Osteoblast (primary cell): ENCODE results near the gene ZNF286A. TPM values are rescaled to one million over a fixed set of nuclear protein-coding genes. Genes with fewer than 3 reads are reported as not detected.
"Not testable (repeated sequence)": the region's sequence is repeated elsewhere in the genome, so short reads cannot be mapped to it uniquely, and the experiment has no call there.

Experiments
- DNase-seq: peaks from one replicate; pipeline ENCODE4 v3.0.0; 2011; ENCODE audit warnings: low spot score, mixed read lengths; ENCODE audit not compliant: insufficient read length; ENCODE audit errors: missing footprints
- H2AFZ ChIP-seq: 2 replicates; pipeline ENCODE4 v1.6.0; 2011; ENCODE audit warnings: mild to moderate bottlenecking, low read length
- H3K27ac ChIP-seq: 2 replicates; pipeline ENCODE4 v1.5.1; 2011; ENCODE audit warnings: mild to moderate bottlenecking, low read depth, low read length, moderate library complexity
- H3K27me3 ChIP-seq: 2 replicates; pipeline ENCODE4 v1.6.0; 2012; ENCODE audit warnings: mild to moderate bottlenecking, control low read depth, inconsistent platforms, low read length, moderate library complexity; ENCODE audit not compliant: insufficient read depth
- H3K36me3 ChIP-seq: 2 replicates; pipeline ENCODE4 v1.5.1; 2011; ENCODE audit warnings: mild to moderate bottlenecking, low read length, control low read depth, moderate library complexity; ENCODE audit not compliant: insufficient read depth
- H3K4me1 ChIP-seq: 2 replicates; pipeline ENCODE4 v1.5.1; 2011; ENCODE audit warnings: mild to moderate bottlenecking, low read length, control low read depth, moderate library complexity; ENCODE audit not compliant: insufficient read depth
- H3K4me2 ChIP-seq: 2 replicates; pipeline ENCODE4 v1.6.0; 2011; ENCODE audit warnings: mild to moderate bottlenecking, low read length; ENCODE audit not compliant: insufficient read depth
- H3K4me3 ChIP-seq: fragments of 200-600 bp; sonication (generic); 3 replicates; pipeline ENCODE4 v1.5.1; 2012; ENCODE audit warnings: mild to moderate bottlenecking, low read length, inconsistent platforms; ENCODE audit not compliant: insufficient read depth
- H3K79me2 ChIP-seq: 2 replicates; pipeline ENCODE4 v1.6.0; 2012; ENCODE audit warnings: mild to moderate bottlenecking, low read length, control low read depth, inconsistent platforms; ENCODE audit not compliant: insufficient read depth
- H3K9me3 ChIP-seq: 2 replicates; pipeline ENCODE4 v1.5.1; 2011; ENCODE audit warnings: low read depth, low read length, control low read depth
- H4K20me1 ChIP-seq: 2 replicates; pipeline ENCODE4 v1.6.0; 2012; ENCODE audit warnings: mild to moderate bottlenecking, low read length, control low read depth; ENCODE audit not compliant: insufficient read depth
- total RNA-seq: library from RNA; depleted of rRNA; stranded (reverse); fragments of >200 nt; gene quantifications from 2 replicates; pipeline ENCODE4 v1.2.3, GENCODE V29; 2012
- TF ChIP-seq, protein P1 (sequence below): IDR thresholded peaks from 2 replicates; pipeline ENCODE4 v1.5.1; 2011; ENCODE audit warnings: mild to moderate bottlenecking, low read depth, low read length, moderate library complexity; ENCODE audit errors: extremely low read depth

Gene ZNF286A
- total RNA-seq, 1 donor = 39.8 TPM

DNA sequence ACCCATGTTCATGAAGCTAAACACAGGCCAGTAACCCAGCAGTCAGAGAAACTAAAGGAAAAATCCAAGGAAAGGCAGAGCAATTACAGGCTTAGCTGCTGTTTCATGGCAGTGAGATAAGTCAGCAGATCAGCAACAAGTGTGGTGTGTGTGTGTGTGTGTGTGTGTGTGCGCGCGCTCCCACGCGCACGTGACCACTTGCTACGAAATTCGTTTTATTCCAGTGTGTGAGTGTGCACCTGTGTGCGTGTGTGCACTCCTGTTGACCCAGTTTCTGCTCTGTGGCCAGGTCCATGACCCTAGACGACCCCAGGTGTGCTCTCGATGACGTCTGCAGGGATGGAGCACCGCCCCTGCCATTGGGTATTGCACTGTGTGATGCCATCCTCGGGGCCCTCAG is 31.0 kb downstream of the ZNF286A start:
- not testable (repeated sequence) for H3K4me1 ChIP-seq, H3K4me3 ChIP-seq, H3K79me2 ChIP-seq, H4K20me1 ChIP-seq, DNase-seq, H3K27ac ChIP-seq, H3K9me3 ChIP-seq, H2AFZ ChIP-seq, H3K4me2 ChIP-seq, H3K36me3 ChIP-seq, H3K27me3 ChIP-seq

DNA sequence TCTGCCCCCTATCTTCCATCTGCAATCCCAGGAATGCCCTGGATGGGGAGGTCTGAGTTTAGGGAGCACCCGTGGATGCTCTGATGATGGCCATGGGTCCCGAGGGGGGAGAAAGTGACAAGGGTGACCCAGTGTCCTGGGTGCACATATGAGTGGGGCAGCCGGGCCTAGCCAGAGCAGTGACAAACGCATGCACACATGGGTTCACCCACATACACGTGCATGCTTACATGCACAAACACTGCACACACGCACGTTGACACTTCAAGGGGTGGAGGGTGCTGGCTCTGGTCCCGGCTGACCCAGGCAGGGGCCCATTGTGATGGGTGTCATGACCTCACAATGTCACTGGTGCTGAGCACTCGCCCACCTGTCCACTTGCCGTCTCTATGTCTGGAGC is 32.3 kb downstream of the ZNF286A start, which contains the start of gene TBC1D26:
Gene TBC1D26, plus strand, starts transcription at position 384 of the 400 bp plus-strand sequence. CDS start 3,066 bp downstream, outside the sequence.
- not testable (repeated sequence) for H3K4me2 ChIP-seq, DNase-seq, H3K9me3 ChIP-seq, H4K20me1 ChIP-seq, H3K79me2 ChIP-seq, H3K4me3 ChIP-seq, H3K27me3 ChIP-seq, H3K27ac ChIP-seq, H3K4me1 ChIP-seq, H3K36me3 ChIP-seq, H2AFZ ChIP-seq

DNA sequence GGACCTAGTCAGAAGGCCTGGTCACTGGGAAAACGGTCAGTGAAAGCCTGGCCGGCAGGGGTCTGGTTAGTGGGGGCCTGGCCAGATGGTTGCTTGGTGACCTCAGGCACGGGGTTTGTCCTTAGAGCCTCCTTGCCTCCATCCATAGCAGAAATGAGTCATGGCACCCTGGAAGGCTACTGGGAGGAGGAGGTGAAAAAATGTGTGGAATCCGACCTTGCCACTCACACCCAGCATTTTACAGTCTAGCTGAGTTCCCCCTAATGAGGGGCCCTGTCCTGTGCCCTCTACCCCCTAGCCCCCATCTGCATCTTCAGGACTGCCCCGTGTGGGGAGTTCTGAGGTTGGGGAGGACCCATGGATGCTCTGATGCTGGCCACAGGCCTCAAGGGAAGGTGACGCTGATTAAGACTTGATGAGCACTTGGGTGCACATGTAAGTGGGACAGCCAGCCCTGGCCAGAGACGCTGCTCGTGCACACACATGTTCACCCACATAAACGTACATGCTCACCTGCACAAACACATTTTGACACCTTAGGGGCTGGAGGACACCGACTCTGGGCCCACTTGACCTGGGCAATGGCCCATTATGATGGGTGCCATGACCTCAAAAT is 33.7 kb downstream of the ZNF286A start:
- H3K4me2 ChIP-seq, H3K4me3 ChIP-seq, H3K79me2 ChIP-seq, H3K27me3 ChIP-seq, H3K4me1 ChIP-seq, DNase-seq, H3K27ac ChIP-seq, H3K36me3 ChIP-seq, H2AFZ ChIP-seq, H3K9me3 ChIP-seq, H4K20me1 ChIP-seq: not testable (repeated sequence)

DNA sequence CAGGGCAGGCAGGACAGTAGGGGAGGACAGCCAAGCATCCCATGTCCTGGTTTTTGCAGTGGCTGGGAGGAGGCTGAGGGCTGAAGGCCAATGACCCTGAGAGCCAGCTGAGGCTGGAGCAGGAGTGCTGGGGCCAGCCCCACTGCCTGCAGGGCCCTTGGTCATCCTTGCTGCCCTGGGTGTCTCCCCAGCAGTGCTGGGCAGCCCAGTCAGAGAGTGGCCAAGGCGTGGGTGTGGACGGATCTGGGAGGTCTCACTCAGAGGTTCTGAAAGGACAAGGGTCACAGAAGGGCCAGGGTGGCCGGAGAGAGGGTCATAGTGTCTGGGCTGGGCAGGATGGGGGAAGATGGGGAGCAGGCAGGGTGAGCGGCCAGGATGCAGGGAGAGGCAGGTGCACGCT is 37.0 kb downstream of the ZNF286A start:
- H3K9me3 ChIP-seq, H3K27me3 ChIP-seq, DNase-seq, H3K79me2 ChIP-seq, H3K27ac ChIP-seq, H3K36me3 ChIP-seq, H3K4me1 ChIP-seq, H2AFZ ChIP-seq, H3K4me3 ChIP-seq, H4K20me1 ChIP-seq, H3K4me2 ChIP-seq: not testable (repeated sequence)

DNA sequence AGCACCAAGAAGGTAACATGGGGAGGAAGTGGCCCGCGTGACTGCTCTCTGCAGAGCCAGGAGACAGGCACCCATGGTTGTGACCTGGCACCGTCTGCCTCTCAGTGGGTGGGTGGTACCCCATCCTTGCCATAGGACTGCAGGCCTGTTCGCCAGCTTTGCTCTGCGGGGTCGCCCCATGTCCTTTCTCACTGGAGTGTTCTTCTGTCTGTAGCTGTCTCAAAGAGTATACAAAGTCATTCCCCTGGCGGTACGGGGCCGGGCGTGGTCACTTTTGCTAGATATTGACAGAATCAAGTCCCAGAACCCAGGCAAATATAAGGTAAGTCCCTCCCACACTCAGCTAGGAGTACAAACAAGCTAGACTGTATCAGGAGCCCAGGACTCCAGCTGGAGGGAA is 38.5 kb downstream of the ZNF286A start:
- Histone ChIP-seq H3K27me3 (no peaks in the 10 kb centered on the region), H3K4me3 (no peak overlapping the region), H3K27ac (no peak overlapping the region), H3K9me3 (no peaks in the 10 kb centered on the region), H3K36me3 (no peaks in the 10 kb centered on the region), H4K20me1 (no peaks in the 10 kb centered on the region), H3K4me2 (no peak overlapping the region), H2AFZ (no peak overlapping the region), H3K79me2 (no peaks in the 10 kb centered on the region), H3K4me1 (no peaks in the 10 kb centered on the region)
- no peak for DNase-seq
- TF ChIP-seq, protein P1, sequence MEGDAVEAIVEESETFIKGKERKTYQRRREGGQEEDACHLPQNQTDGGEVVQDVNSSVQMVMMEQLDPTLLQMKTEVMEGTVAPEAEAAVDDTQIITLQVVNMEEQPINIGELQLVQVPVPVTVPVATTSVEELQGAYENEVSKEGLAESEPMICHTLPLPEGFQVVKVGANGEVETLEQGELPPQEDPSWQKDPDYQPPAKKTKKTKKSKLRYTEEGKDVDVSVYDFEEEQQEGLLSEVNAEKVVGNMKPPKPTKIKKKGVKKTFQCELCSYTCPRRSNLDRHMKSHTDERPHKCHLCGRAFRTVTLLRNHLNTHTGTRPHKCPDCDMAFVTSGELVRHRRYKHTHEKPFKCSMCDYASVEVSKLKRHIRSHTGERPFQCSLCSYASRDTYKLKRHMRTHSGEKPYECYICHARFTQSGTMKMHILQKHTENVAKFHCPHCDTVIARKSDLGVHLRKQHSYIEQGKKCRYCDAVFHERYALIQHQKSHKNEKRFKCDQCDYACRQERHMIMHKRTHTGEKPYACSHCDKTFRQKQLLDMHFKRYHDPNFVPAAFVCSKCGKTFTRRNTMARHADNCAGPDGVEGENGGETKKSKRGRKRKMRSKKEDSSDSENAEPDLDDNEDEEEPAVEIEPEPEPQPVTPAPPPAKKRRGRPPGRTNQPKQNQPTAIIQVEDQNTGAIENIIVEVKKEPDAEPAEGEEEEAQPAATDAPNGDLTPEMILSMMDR = no peak

DNA sequence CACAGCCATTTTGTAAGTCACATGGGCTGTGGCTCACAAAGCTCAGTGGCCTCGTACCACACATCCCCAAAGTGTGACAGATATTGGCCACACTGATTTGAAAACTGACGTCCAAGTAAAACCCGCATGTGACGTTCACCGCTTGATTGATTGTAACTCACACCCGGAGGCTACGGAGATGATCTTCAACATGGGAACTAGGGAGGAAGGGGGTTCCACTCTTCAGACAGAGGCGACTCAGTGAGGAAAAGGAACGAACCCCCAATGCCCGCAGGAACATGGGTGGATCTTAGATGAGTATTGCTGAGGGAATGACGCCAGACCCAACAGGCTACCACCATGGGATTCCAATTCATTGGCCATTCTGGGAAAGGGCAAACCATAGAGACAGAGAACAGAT is 39.7 kb downstream of the ZNF286A start:
- not testable (repeated sequence) for H3K27me3 ChIP-seq, H3K9me3 ChIP-seq, H3K4me2 ChIP-seq, H3K79me2 ChIP-seq, DNase-seq, H3K36me3 ChIP-seq, H2AFZ ChIP-seq, H3K4me3 ChIP-seq, H3K27ac ChIP-seq, H4K20me1 ChIP-seq, H3K4me1 ChIP-seq

DNA sequence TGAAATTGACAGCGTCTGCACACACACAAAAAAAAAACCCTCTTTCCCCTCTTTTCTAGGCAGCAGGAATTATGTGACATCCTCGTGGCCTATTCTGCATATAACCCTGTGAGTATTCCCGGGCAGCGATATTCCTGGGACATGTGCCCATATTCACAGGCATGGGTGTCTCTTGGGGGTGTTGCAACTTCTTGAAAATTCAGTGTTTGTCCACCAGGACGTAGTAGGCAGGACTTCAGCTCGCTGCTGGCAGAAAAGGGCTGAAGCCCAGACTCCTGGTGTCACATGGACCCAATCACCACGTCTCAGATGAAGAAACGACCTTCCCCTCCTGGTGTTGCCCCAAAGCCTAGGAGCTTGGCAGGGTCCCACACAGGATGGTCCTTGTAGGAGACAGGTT is 40.5 kb downstream of the ZNF286A start:
- H3K79me2 ChIP-seq, H3K9me3 ChIP-seq, H2AFZ ChIP-seq, H3K4me2 ChIP-seq, H4K20me1 ChIP-seq, H3K4me3 ChIP-seq, H3K27me3 ChIP-seq, H3K27ac ChIP-seq, H3K36me3 ChIP-seq, H3K4me1 ChIP-seq: not testable (repeated sequence)
- peak; percentile 77 for DNase-seq
